ENCODE results near the gene RCBTB2.

DNA sequence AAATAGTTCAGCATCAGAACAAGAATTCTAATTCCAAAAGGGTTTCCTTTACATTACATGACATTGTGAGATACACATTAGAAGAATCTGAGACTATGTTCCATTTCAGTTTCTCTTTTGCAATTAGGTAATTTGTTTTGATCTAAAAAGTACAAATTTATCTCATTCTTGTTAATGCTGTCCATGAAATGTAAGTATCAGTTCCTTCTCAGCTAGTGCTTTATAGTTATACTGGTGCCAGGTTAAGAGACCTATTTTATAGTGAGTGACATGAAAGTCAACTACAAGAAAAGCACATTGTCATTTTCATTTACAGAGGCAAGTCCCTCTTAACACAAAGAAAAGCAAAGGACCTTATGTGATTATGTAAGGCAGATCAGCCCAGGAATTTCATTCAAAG lies 43.9 kb downstream of the RCBTB2 start:
- TF ChIP-seq PRMT5 (CRISPR knock-in tag; IDR thresholded peaks at IDR 0.05) (no peak), ZNF224 (CRISPR knock-in tag; IDR thresholded peaks at IDR 0.05) (no peak), FOXM1 (IDR thresholded peaks at IDR 0.05; ENCODE audit: low read depth) (no peak), FOXM1 (CRISPR knock-in tag; IDR thresholded peaks at IDR 0.05; ENCODE audit: low read depth) (no peak)
- TF ChIP-seq, protein P1, sequence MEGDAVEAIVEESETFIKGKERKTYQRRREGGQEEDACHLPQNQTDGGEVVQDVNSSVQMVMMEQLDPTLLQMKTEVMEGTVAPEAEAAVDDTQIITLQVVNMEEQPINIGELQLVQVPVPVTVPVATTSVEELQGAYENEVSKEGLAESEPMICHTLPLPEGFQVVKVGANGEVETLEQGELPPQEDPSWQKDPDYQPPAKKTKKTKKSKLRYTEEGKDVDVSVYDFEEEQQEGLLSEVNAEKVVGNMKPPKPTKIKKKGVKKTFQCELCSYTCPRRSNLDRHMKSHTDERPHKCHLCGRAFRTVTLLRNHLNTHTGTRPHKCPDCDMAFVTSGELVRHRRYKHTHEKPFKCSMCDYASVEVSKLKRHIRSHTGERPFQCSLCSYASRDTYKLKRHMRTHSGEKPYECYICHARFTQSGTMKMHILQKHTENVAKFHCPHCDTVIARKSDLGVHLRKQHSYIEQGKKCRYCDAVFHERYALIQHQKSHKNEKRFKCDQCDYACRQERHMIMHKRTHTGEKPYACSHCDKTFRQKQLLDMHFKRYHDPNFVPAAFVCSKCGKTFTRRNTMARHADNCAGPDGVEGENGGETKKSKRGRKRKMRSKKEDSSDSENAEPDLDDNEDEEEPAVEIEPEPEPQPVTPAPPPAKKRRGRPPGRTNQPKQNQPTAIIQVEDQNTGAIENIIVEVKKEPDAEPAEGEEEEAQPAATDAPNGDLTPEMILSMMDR (IDR thresholded peaks at IDR 0.05 in 2 of 3, conservative IDR thresholded peaks at IDR 0.05 in 1 of 3; ENCODE audit: insufficient read depth in 2 of 3, low read depth in 1 of 3, low read length in 3 of 3) = no peak
- TF ChIP-seq, protein P2, sequence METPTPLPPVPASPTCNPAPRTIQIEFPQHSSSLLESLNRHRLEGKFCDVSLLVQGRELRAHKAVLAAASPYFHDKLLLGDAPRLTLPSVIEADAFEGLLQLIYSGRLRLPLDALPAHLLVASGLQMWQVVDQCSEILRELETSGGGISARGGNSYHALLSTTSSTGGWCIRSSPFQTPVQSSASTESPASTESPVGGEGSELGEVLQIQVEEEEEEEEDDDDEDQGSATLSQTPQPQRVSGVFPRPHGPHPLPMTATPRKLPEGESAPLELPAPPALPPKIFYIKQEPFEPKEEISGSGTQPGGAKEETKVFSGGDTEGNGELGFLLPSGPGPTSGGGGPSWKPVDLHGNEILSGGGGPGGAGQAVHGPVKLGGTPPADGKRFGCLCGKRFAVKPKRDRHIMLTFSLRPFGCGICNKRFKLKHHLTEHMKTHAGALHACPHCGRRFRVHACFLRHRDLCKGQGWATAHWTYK (CRISPR knock-in tag; IDR thresholded peaks at IDR 0.05) = no peak
